B cell (primary cell): ENCODE results near the gene TRAPPC8. TPM values are rescaled to one million over a fixed set of nuclear protein-coding genes. Genes with fewer than 3 reads are reported as not detected.

Source experiments
- ATAC-seq: fragments of 200-7000 bp; cut with Tn5 transposase; one replicate; pipeline ENCODE4 v1.10.0; 2021; ENCODE audit warnings: low read depth, mild to moderate bottlenecking, moderate number of reproducible peaks, moderate library complexity
- CTCF ChIA-PET: fragments of 350-600 bp; sonication (Branson Sonifier 250); formaldehyde crosslinking; loops from one replicate; lab custom pipeline; 2021; ENCODE audit warnings: antibody characterized with exemption, inconsistent platforms; lab: Charles Lee
- POLR2A ChIA-PET: fragments of 350-600 bp; sonication (Branson Sonifier 250); formaldehyde crosslinking; loops from one replicate; lab custom pipeline; 2021; ENCODE audit warnings: antibody characterized with exemption; lab: Charles Lee
- DNase-seq: peaks from one replicate; pipeline ENCODE4 v3.0.0; 2013
- H2AFZ ChIP-seq: 2 replicates; pipeline ENCODE4 v1.6.1; 2012; ENCODE audit warnings: mild to moderate bottlenecking, low read depth, low read length; ENCODE audit not compliant: insufficient read depth, poor library complexity, severe bottlenecking
- H3K27ac ChIP-seq, 2 donors: 1 replicate in 1 of 2; 2 replicates in 1 of 2; pipeline ENCODE4 v1.5.1; 2012 to 2013; ENCODE audit warnings: low read length in 2 of 2, mild to moderate bottlenecking in 2 of 2, moderate library complexity in 1 of 2
- H3K27me3 ChIP-seq, 4 experiments: fragments of 200-600 bp in 1 of 4; sonication (generic) in 1 of 4; replicated peaks in 1 of 4; 1 replicate in 2 of 4; 2 replicates in 2 of 4; pipeline versions ENCODE4 v1.6.1 to v1.7.0; 2013 to 2016; ENCODE audit warnings: low read length in 3 of 4, mild to moderate bottlenecking in 2 of 4, mixed read lengths in 1 of 4, moderate library complexity in 1 of 4; ENCODE audit not compliant: insufficient read depth in 4 of 4, control insufficient read depth in 3 of 4; ENCODE audit errors: control extremely low read depth in 1 of 4
- H3K36me3 ChIP-seq, 2 experiments: replicated peaks in 1 of 2; 1 replicate in 1 of 2; 2 replicates in 1 of 2; pipeline versions ENCODE4 v1.6.1 to v1.7.1; 2013; ENCODE audit warnings: low read length in 1 of 2; ENCODE audit not compliant: insufficient read depth in 2 of 2, control insufficient read depth in 1 of 2; ENCODE audit errors: control extremely low read depth in 1 of 2, extremely low read depth in 1 of 2
- H3K4me1 ChIP-seq, 2 donors: fragments of 200-600 bp in 1 of 2; sonication (generic) in 1 of 2; 1 replicate in 1 of 2; 2 replicates in 1 of 2; pipeline versions ENCODE4 v1.5.1 to v1.6.1; 2013 to 2017; ENCODE audit warnings: low read length in 2 of 2; ENCODE audit not compliant: control insufficient read depth in 2 of 2, insufficient read depth in 2 of 2
- H3K4me2 ChIP-seq: replicated peaks from 2 replicates; pipeline ENCODE3; 2012; ENCODE audit warnings: mild to moderate bottlenecking, low read depth, low read length; ENCODE audit not compliant: poor library complexity, severe bottlenecking
- H3K4me3 ChIP-seq, 5 experiments: fragments of 200-600 bp in 1 of 5; sonication (generic) in 1 of 5; 1 replicate in 3 of 5; 2 replicates in 2 of 5; pipeline versions ENCODE4 v1.5.1 to v1.7.0; 2011 to 2016; ENCODE audit warnings: low read length in 4 of 5, mild to moderate bottlenecking in 4 of 5, low read depth in 2 of 5, control low read depth in 1 of 5, moderate library complexity in 1 of 5; ENCODE audit not compliant: insufficient read depth in 1 of 5; ENCODE audit errors: control extremely low read depth in 1 of 5, extremely low read depth in 1 of 5
- H3K79me2 ChIP-seq: fragments of 200-600 bp; sonication (generic); one replicate; pipeline ENCODE4 v1.6.0; 2016; ENCODE audit warnings: low read length; ENCODE audit not compliant: control insufficient read depth, insufficient read depth
- H3K9ac ChIP-seq: fragments of 200-600 bp; sonication (generic); 2 replicates; pipeline ENCODE4 v1.6.1; 2017; ENCODE audit warnings: mild to moderate bottlenecking, low read length, moderate library complexity
- H3K9me3 ChIP-seq, 3 donors: one replicate each; pipeline versions ENCODE4 v1.6.1 to v1.7.1; 2013; ENCODE audit warnings: low read length in 2 of 3; ENCODE audit not compliant: control insufficient read depth in 2 of 3, insufficient read depth in 1 of 3; ENCODE audit errors: control extremely low read depth in 1 of 3
- H4K20me1 ChIP-seq: 2 replicates; pipeline ENCODE4 v1.6.0; 2012; ENCODE audit warnings: mild to moderate bottlenecking, low read length; ENCODE audit not compliant: insufficient read depth, control insufficient read depth, poor library complexity, severe bottlenecking
- H3K27ac Mint-ChIP-seq: one replicate; pipeline ENCODE4 v1.8.0; 2021; ENCODE audit warnings: mixed read lengths
- H3K27me3 Mint-ChIP-seq: one replicate; pipeline ENCODE4 v1.8.0; 2021; ENCODE audit warnings: mixed read lengths
- H3K4me1 Mint-ChIP-seq: one replicate; pipeline ENCODE4 v1.8.0; 2021; ENCODE audit warnings: mixed read lengths
- H3K4me3 Mint-ChIP-seq: one replicate; pipeline ENCODE4 v1.8.0; 2021; ENCODE audit warnings: mixed read lengths
- H3K9me3 Mint-ChIP-seq: one replicate; pipeline ENCODE4 v1.8.0; 2022; ENCODE audit warnings: mixed read lengths; ENCODE audit not compliant: insufficient read depth
- CTCF ChIP-seq: fragments of 200-600 bp; IDR thresholded peaks from one replicate; pipeline ENCODE4 v1.8.0; 2022; ENCODE audit warnings: antibody characterized with exemption, mild to moderate bottlenecking
- EZH2 ChIP-seq: IDR thresholded peaks from 2 replicates; pipeline ENCODE4 v1.6.1; 2012; ENCODE audit warnings: borderline replicate concordance, low read depth, mild to moderate bottlenecking, moderate library complexity, low read length; ENCODE audit not compliant: insufficient read depth, poor library complexity, severe bottlenecking
- WGBS: methylation state at CpG from one replicate; pipeline ENCODE4 v1.1.5; 2013; ENCODE audit warnings: missing lambda C conversion rate; ENCODE audit not compliant: insufficient coverage; 5-methylcytosine and 5-hydroxymethylcytosine counted together
- intact Hi-C: fragments of 100-400 bp; cut with micrococcal nuclease; formaldehyde crosslinking; loops from one replicate; pipeline ENCODE4 v1.10.0; 2022
- polyA plus RNA-seq: library from polyadenylated mRNA; depleted of rRNA; stranded (reverse); fragments of >200 nt; gene quantifications from 2 replicates; pipeline ENCODE4 v1.2.3, GENCODE V29; 2012
- total RNA-seq, 2 donors: library from RNA; stranded (reverse); fragments of 120-200 nt in 1 of 2; gene quantifications; 1 replicate in 1 of 2; 2 replicates in 1 of 2; pipeline versions ENCODE4 v1.2.3 to v1.2.4, GENCODE V29; 2013 to 2022

TRAPPC8 gene
- total and polyA plus RNA-seq, 2 donors (not counting 1 experiment from before 2014, with no cell fraction given), result 53.6 to 95.5 TPM

DNA sequence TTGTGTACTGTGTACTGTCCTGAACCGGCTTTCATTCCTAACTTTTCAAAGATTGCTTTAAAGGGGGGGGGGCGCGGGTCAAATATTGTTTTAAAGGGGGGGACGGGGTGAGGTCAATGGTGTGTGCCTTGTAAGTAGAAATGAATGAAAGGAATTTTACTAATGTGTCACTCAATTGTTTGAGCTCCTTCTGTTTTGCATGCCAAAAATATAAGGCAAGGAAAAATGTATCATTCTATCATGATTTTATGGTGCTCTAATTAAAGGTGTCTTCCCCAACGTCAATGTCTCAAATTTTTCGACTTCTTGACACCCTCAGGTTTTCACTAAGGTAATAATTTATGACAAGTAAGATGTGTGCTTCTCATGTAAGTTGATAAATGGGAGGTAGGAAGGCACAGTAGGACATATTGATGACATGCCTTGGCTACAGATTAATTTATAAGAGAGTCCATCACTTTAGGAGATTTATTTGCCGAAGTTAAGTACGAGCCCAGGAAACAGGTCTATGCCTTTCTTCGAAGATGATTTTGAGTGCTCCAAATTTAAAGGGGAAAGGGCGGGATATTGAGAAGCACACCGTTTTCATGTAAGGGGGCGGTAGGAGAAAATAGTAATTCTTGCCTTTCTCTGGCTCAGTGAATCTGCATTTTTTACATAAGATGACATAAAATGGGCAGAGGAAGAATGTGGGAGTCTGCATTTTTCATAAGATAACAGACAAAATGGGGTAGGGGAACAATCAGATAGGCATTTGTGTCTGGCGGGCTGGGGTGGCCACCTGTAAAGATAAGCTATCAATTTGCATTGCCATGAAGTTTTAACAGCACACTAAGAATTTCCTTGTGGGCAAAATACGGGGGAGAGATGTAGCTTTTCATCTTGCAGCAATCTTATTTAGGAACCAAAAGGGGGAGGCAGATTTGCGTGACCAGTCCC is 1.2 kb upstream of the TRAPPC8 start:
- no peaks in the 10 kb centered on the region for H3K36me3 ChIP-seq
- intact Hi-C loops, result loop anchor here (1.0 to 5.0 kb wide), 6 partner anchors 13 to 528 kb away; partner anchors contain the start of genes GAREM1 and RNF125
- DNase-seq (peak; percentile 14), ATAC-seq (no peak)
- no peak for TF ChIP-seq CTCF
- TF ChIP-seq EZH2, result no peak
- H3K4me3 ChIP-seq, result peak overlapping the region; percentile 65 to 93 (median 70)
- H2AFZ ChIP-seq, result peak overlapping the region; percentile 68
- WGBS, result 16% methylated on average over 8 of the region's 15 CpGs
- H3K4me2 ChIP-seq, result peak overlapping the region; percentile 84
- peaks cover 37% of the 10 kb centered on the region for H3K79me2 ChIP-seq
- peak overlapping the region; percentile 91 to 92 for H3K27ac ChIP-seq
- H3K27me3 ChIP-seq, result no peaks in the 10 kb centered on the region
- Mint-ChIP-seq H3K27me3 (no peaks in the 10 kb centered on the region), H3K9me3 (no peaks in the 10 kb centered on the region), H3K4me1 (peaks cover 33% of the 10 kb centered on the region), H3K4me3 (peak overlapping the region; percentile 100), H3K27ac (peak overlapping the region; percentile 100)
- POLR2A ChIA-PET, result interaction anchor here (3.2 to 3.6 kb wide), 2 partner anchors 75 to 148 kb away, joined by 29 to 42 read pairs; partner anchors contain the start of genes RNF125 and RNF138
- no peaks in the 10 kb centered on the region for H3K9me3 ChIP-seq
- H3K9ac ChIP-seq, result peak overlapping the region; percentile 81
- H4K20me1 ChIP-seq, result peaks cover 17% of the 10 kb centered on the region
- CTCF ChIA-PET, result interaction anchor here (0.5 to 3.9 kb wide), 6 partner anchors 13 to 161 kb away, joined by 3 to 27 read pairs (median 8); no protein-coding TSS in a partner anchor
- peaks cover 24 to 31% of the 10 kb centered on the region in 2 donors for H3K4me1 ChIP-seq
